Panc1 (cell line): ENCODE measurements around the gene OR11H6. TPM values are rescaled to one million over a fixed set of nuclear protein-coding genes. Genes with fewer than 3 reads are reported as not detected.

Source experiments
- ATAC-seq: fragments of 200-7000 bp; cut with Tn5 transposase; 2 replicates; pipeline ENCODE4 v1.9.1; 2020; ENCODE audit warnings: mild to moderate bottlenecking, moderate library complexity
- BruUV-seq: library from RNA; stranded (reverse); fragments of 400-500 nt; replicated peaks from 2 replicates; lab custom pipeline; 2021; lab: Mats Ljungman, UMichigan
- CTCF ChIA-PET: fragments of 300-600 bp; sonication (Branson Sonifier 250); formaldehyde crosslinking; loops from one replicate; lab custom pipeline; 2022; ENCODE audit warnings: antibody characterized with exemption; lab: Charles Lee
- POLR2A ChIA-PET: fragments of 300-600 bp; sonication (Branson Sonifier 250); formaldehyde crosslinking; loops from one replicate; lab custom pipeline; 2022; ENCODE audit warnings: antibody characterized with exemption; lab: Charles Lee
- DNase-seq: peaks from one replicate; pipeline ENCODE4 v3.0.0-alpha.2; 2010; ENCODE audit warnings: low read depth, low spot score
- H3K27ac ChIP-seq: 2 replicates; pipeline ENCODE4 v1.5.1; 2011; ENCODE audit warnings: mild to moderate bottlenecking, low read length, inconsistent platforms
- H3K27me3 ChIP-seq: fragments of 200-500 bp; sonication (Bioruptor generic); 2 replicates; pipeline ENCODE4 v1.6.0; 2014; ENCODE audit warnings: low read length, inconsistent platforms; ENCODE audit not compliant: control insufficient read depth, insufficient read depth
- H3K36me3 ChIP-seq: fragments of 200-500 bp; sonication (Bioruptor generic); 2 replicates; pipeline ENCODE4 v1.5.1; 2014; ENCODE audit warnings: inconsistent platforms, mild to moderate bottlenecking, low read length, moderate library complexity; ENCODE audit not compliant: control insufficient read depth, insufficient read depth
- H3K4me1 ChIP-seq: 2 replicates; pipeline ENCODE4 v1.5.1; 2011; ENCODE audit warnings: inconsistent platforms, mild to moderate bottlenecking, low read length, moderate library complexity; ENCODE audit not compliant: control insufficient read depth, insufficient read depth
- H3K4me3 ChIP-seq, 2 experiments: 2 replicates each; pipeline ENCODE4 v1.5.1; 2011 to 2012; ENCODE audit warnings: low read depth in 2 of 2, low read length in 2 of 2, mild to moderate bottlenecking in 2 of 2, inconsistent platforms in 1 of 2, moderate library complexity in 1 of 2
- H3K9me3 ChIP-seq: fragments of 200-500 bp; sonication (Bioruptor generic); 2 replicates; pipeline ENCODE4 v1.5.1; 2014; ENCODE audit warnings: low read depth, mild to moderate bottlenecking, inconsistent platforms, low read length, moderate library complexity; ENCODE audit not compliant: control insufficient read depth, insufficient read depth
- POLR2AphosphoS5 ChIP-seq: IDR thresholded peaks from 2 replicates; pipeline ENCODE4 v1.6.1; 2012; ENCODE audit warnings: mild to moderate bottlenecking, low read depth, low read length, moderate library complexity
- REST ChIP-seq, 2 experiments: IDR thresholded peaks; 2 replicates each; pipeline ENCODE4 v1.6.1; 2011 to 2012; ENCODE audit warnings: low read depth in 2 of 2, control low read depth in 1 of 2, low read length in 1 of 2, mild to moderate bottlenecking in 1 of 2, moderate library complexity in 1 of 2; ENCODE audit not compliant: insufficient read depth in 1 of 2
- SIN3A ChIP-seq: IDR thresholded peaks from 2 replicates; pipeline ENCODE4 v1.6.1; 2012; ENCODE audit warnings: low read depth, mild to moderate bottlenecking, low read length, moderate library complexity, borderline replicate concordance; ENCODE audit not compliant: insufficient read depth
- TCF7L2 ChIP-seq: IDR thresholded peaks from 2 replicates; pipeline ENCODE4 v1.6.1; 2011; ENCODE audit warnings: mild to moderate bottlenecking, low read depth, low read length, inconsistent platforms
- in situ Hi-C: cut with HindIII; loops from 2 replicates; pipeline ENCODE4 v1.10.0; 2016; ENCODE audit warnings: low sequenced_read_pairs, low pct_unique_long_range_greater_than_20kb
- intact Hi-C: fragments of 100-400 bp; cut with micrococcal nuclease; formaldehyde crosslinking; loops from one replicate; pipeline ENCODE4 v1.10.0; 2022; ENCODE audit not compliant: unreplicated experiment
- total RNA-seq: library from RNA; stranded (reverse); gene quantifications from one replicate; pipeline ENCODE4 v1.2.1, GENCODE V29; 2021; ENCODE audit not compliant: unreplicated experiment
- TF ChIP-seq, protein P1 (sequence below): fragments of 450-650 bp; IDR thresholded peaks from 2 replicates; pipeline ENCODE4 v1.5.1; 2017; ENCODE audit warnings: mild to moderate bottlenecking

OR11H6 gene
- total RNA-seq, 1 experiment from 2014 or later, result not detected

DNA sequence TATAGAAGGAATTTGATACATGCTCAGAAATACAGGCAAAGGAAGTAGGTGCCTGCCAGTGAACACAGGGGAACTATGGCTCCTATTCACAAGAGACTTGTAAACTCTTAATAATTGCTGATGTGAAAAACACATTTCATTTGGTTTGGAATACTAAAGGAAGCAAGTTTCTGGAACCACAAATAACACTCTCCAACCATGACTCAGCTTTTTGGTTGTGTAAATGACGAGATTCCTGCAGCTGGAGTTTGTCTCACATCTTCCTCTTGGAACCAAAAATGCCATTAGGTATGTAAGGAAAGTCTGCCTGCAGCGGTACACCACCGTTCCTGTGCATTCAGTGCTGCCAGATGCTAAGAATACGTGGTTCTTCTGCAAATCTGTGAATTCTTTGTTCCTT lies 4.5 kb upstream of the OR11H6 start:
- ChIA-PET CTCF (no interaction called here), POLR2A (no interaction called here)
- DNase-seq, result no peak
- BruUV-seq, result no TSS peak
- intact Hi-C loops, result no loop called here
- in situ Hi-C loops, result no loop called here
- no peak overlapping the region for H3K27ac ChIP-seq
- H3K27me3 ChIP-seq, result no peaks in the 10 kb centered on the region
- H3K4me1 ChIP-seq, result no peaks in the 10 kb centered on the region
- H3K9me3 ChIP-seq, result no peaks in the 10 kb centered on the region
- no peak overlapping the region for H3K4me3 ChIP-seq
- TF ChIP-seq SIN3A, result no peak
- TF ChIP-seq POLR2AphosphoS5, result no peak
- TF ChIP-seq, protein P1, sequence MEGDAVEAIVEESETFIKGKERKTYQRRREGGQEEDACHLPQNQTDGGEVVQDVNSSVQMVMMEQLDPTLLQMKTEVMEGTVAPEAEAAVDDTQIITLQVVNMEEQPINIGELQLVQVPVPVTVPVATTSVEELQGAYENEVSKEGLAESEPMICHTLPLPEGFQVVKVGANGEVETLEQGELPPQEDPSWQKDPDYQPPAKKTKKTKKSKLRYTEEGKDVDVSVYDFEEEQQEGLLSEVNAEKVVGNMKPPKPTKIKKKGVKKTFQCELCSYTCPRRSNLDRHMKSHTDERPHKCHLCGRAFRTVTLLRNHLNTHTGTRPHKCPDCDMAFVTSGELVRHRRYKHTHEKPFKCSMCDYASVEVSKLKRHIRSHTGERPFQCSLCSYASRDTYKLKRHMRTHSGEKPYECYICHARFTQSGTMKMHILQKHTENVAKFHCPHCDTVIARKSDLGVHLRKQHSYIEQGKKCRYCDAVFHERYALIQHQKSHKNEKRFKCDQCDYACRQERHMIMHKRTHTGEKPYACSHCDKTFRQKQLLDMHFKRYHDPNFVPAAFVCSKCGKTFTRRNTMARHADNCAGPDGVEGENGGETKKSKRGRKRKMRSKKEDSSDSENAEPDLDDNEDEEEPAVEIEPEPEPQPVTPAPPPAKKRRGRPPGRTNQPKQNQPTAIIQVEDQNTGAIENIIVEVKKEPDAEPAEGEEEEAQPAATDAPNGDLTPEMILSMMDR, result no peak
- TF ChIP-seq TCF7L2, result no peak
- TF ChIP-seq REST (IDR thresholded peaks at IDR 0.05; ENCODE audit: insufficient read depth in 1 of 2, low read depth in 2 of 2, low read length in 1 of 2), result no peak
- ATAC-seq, result no peak
- no peaks in the 10 kb centered on the region for H3K36me3 ChIP-seq

- CTCF ChIA-PET, result no interaction called here
- ATAC-seq, result no peak
Observed at GRCh38 chr14:20228681-20229080, 5.2 kb downstream of the OR11H6 start, which contains the start of gene OR11H7. TSS of gene OR11H7 (plus strand) at chr14:20228981.

More at GRCh38 chr14:20228681-20229080, 5.2 kb downstream of the OR11H6 start, which contains the start of gene OR11H7:
- Histone ChIP-seq H3K36me3 (no peaks in the 10 kb centered on the region), H3K4me1 (no peaks in the 10 kb centered on the region), H3K4me3 (no peak within 1 kb of the TSS), H3K27me3 (no peaks in the 10 kb centered on the region), H3K9me3 (no peaks in the 10 kb centered on the region), H3K27ac (no peak within 1 kb of the TSS)
- POLR2A ChIA-PET, result no interaction called here
- in situ Hi-C loops (no loop called here), intact Hi-C loops (no loop called here)
- BruUV-seq, result no TSS peak
- no peak for DNase-seq
- TF ChIP-seq SIN3A (no peak), POLR2AphosphoS5 (no peak), TCF7L2 (no peak), REST (IDR thresholded peaks at IDR 0.05; ENCODE audit: insufficient read depth in 1 of 2, low read depth in 2 of 2, low read length in 1 of 2) (no peak)
- TF ChIP-seq, protein P1, result no peak
